GM19372 (cell line): ENCODE results near the gene MTFR1L.

Source experiments
- ATAC-seq: cut with Tn5 transposase; IDR thresholded peaks from one replicate; pipeline ENCODE4 v1.9.1; 2021; ENCODE audit warnings: mild to moderate bottlenecking, low read depth, moderate library complexity; ENCODE audit not compliant: unreplicated experiment

The MTFR1L gene

DNA sequence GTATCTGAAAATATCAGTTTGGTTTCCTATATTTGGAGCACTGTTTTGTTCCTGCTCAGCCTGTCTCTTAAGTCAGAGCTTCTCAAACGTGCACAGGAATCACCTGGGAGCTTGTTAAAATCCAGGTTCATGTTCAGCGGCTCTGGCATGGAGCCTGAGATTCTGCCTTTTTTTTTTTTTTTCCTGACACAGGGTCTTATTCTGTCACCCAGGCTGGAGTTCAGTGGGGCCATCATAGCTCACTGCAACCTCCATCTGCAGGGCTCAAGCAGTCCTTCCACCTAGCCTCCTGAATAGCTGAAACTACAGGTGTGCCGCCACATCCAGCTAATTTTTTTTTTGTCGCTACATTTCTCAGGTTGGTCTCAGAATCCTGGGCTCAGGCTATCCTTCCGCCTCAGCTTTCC lies 32.0 kb upstream of the MTFR1L start:
- ATAC-seq: no peak

- no peak for ATAC-seq
Observed at GRCh38 chr1:25790472-25790871, 29.3 kb upstream of the MTFR1L start.

DNA sequence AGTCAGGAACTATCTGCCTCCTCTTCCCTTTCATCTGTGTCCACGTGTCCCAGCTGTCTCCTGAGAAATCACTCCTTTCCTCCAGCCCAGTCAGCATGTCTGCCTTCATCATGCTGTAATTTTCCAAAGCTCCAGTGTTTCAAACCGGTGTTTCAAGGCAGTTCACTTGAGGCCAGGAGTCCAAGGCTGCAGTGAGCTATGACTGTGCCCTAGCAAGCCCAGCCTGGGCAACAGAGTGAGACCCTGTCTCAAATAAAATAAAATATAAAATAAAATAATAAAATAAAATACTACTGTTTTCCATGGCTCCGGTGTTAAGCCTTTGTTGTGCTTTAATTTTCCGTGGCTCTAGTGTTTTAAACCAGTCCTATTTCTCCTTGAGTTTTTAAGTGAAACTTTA lies 27.6 kb upstream of the MTFR1L start:
- ATAC-seq: no peak

DNA sequence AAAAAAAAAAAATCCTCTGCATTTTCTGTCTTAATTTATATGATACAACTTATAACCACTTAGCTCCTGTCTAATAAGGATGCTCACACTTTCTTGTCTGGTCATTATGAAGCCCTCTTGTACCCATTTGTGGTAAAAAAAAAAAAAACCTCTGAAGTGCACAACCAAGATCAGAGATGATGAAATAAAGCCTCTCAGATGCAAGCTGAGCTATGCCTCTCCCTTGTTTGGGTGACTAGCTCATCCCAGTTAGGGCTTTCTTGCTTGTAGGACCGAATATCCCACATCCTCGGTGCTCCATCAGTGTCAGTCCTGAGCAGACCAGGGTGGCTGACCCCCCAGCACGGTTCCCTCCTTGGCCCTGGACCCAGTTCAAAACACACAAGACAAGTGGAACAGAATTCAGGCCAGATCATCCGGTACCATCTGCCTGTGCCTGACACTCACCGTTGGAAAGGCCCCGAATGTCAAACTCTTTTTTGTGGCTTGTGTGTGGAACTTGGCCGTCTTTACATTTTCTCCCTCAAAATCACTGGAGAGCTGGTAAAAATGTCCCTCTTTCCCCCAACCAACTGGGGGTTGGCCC lies 26.1 kb upstream of the MTFR1L start:
- no peak for ATAC-seq

- ATAC-seq: no peak
Observed at GRCh38 chr1:25794325-25794724, 25.4 kb upstream of the MTFR1L start.

- ATAC-seq: no peak
Observed at GRCh38 chr1:25795211-25795610, 24.5 kb upstream of the MTFR1L start.

- ATAC-seq: no peak
Observed at GRCh38 chr1:25795946-25796810, 23.6 kb upstream of the MTFR1L start.

DNA sequence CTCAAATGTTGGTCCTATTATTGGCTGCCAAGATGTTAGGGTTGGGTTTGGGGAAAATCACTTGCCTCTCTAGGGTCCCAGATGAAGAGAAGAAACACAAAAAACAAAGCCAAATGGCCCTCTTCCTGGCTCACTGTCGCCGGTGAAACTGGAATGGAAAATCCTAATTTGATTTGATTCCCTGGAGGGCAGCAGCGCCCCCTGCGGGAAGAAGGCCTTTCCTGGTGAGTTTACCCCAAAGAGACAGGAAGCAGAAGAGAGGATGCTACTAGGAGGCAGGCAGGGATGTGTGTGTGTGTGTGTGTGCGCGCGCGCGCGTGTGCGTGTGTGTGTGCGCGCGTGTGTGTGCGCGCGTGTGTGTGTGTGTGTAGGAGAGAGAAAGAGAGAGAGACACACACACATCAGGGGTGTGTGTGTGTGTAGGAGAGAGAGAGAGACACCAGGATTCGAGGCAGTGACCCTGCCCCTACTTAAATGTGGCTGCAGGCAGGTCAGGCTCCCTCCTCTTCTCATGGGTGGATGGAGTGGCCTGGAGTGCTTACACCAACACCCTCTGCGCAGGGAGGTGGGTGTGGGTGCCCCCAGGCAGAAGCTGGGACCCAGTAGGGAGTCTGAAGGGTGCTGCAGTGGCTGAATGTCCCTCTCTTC lies 22.8 kb upstream of the MTFR1L start:
- ATAC-seq: no peak

DNA sequence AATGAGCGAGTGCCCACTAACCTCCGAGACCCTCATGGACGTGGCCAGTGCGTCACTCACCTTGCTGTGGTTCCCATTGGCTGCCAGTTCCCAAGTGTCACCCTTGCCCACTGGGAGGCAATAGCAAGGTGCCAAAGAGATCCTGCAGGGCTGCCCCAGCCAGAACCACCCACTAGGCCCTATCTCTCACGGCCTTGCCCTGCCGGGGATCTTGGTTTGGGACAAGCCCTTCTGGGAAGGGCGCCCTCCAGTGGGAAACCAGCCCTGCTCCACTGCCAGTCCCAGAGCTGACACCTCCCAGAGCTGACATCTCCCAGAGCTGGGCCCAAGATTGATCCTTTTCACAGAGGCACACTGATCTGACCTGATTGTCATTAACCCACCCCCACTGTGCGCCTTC lies 21.8 kb upstream of the MTFR1L start:
- ATAC-seq: no peak

DNA sequence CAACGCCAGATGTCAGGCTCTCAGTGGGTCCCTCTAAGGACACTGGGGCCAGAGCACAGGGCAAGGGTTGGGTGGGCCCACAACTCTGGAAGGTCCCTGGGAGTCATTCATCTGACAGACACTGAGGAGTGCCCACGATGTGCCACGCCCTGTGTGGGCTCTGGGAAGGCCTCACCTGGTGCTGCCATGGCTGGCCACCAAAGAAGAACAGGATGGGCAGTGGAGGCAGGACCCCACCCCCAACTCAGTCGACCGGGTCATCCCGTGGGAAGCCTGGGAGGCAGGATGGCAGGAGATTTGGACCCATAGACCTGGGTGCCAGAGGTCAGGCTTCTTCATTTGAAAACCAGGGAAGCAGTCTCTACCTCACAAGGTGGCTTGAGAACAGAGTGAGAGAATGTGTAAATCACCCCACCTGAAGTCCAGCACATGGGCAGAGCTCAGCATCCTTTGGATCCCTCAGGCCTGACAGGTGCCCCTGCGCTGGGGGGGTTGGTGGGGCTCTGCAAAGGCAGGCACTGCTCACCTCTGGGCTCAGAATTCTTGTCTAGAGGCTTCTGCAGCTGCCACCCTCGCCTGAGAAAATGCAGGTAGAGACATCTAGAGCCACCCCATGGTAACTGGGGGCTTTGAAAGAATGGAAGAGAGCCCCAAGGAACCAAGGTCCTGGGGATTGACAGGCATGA lies 20.9 kb upstream of the MTFR1L start:
- ATAC-seq: no peak

DNA sequence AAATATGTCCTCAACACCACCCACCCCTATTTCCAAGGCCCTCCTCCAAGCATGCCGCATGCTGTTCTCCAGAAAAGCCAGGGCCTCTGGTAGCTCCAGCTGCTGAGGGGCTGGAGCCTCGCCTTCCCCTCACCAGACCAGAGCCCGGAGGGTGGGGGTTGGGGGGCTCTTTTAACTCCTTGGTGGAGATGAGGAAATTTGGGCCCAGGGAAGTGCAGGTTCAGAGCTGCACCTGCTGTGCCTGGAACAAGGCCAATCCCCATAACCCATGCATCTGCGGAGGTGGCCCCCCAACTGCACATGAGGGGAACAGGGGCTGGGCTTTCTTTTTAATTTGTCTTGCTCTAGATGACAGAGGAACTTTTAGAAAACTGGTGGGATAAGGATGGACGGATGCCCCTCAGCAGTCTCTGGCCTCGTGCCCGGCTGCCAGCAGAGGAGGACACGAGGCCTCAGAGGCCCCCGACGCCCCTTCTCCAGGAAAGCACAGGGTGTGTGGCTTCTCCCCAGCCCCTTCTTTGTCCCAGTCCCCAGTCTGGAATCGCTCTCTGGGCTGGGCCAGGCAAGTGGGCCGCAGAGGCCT lies 20.3 kb upstream of the MTFR1L start:
- no peak for ATAC-seq

DNA sequence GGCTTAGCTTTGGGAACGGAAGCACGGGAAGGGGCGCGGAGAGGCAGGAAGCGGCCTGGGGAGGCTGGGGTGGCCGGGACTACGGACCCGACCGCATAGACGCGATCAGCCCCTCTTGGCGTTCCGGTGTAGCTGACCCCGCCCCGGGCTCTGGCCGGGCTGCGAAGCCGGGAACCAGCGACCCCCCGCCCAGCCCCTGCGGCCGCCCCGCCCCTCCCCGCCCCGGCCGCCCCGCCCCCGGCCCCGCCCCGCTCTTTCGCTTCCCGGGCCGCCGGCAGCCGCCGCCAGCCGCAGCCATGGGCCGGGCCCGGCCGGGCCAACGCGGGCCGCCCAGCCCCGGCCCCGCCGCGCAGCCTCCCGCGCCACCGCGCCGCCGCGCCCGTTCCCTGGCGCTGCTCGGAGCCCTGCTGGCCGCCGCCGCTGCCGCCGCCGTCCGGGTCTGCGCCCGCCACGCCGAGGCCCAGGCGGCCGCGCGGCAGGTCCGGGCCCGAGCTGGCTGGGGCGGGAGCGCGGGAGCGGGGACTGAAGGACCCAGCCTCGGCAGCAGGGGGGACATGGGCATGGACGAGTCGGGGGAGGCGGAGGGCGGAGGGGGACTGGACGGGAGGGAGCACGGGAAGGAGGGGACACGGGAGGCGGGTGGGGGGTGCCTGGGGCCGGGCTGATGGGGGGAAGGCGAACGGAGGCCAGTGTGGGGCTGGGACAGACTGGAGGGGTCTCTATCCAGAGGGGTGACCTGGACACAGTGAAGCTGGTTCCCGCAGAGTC lies 19.6 kb upstream of the MTFR1L start, which contains the start of gene SELENON:
TSS of gene SELENON (plus strand) at position 259 of the 768 bp plus-strand sequence. CDS start at position 297, 38 bp downstream.
- ATAC-seq: no peak

GRCh38 chr1:25800703-25801377 lies 18.9 kb upstream of the MTFR1L start:
- no peak for ATAC-seq

GRCh38 chr1:25802915-25803314 lies 16.8 kb upstream of the MTFR1L start:
- ATAC-seq: no peak

GRCh38 chr1:25803368-25803767 lies 16.4 kb upstream of the MTFR1L start:
- ATAC-seq: no peak

DNA sequence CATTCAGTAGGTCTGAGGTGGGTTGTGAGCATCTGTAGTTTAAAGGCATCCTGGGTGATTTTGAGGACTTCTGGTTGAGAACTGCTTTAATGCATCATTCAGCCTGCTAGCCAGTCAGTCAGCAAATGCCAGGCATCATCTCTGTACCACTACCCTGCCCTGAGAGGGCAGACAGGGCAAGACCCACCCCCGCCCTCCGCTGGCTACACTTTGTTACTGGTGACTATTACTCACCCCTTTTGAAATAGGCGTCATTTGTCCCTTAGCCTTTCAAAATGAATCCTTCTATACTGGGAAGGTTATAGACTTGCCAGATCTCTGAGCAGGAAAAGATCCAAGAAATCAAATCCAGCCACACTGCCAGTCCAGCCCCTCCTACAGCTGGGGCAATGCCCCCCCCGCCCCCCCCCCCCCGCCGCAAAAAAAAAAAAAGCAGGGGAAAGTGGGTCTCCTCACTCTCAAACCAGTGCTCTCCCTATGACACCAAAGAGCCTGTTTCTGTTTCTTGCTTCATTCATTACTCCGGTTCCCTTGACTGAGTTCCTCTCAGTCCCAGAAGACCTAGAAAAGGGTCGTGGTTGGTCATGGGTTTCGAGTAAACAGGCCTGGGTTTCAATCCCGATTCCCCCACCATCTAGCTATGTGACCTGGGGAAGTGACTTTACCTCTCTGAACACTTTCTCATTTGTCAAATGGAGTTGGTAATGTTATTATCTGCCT lies 15.3 kb upstream of the MTFR1L start:
- ATAC-seq: no peak

GRCh38 chr1:25804964-25805862 lies 14.5 kb upstream of the MTFR1L start:
- no peak for ATAC-seq

DNA sequence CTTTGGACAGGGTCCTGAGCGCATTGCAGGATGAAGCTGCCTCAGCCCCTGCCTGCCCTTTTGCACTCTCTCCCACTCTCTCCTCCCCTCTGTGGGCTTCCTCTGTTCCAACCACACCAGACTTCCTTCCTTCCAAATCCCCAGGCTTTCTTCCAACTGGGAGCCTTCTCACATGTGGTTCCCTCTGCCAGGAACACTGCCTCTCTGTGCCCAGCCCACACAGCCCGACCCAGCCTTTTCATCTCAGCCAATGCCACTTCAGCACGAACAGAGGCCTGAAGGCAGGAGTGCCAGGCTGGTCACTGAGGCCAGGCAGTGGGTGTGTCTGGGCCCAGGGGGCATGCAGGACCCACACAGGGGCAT lies 13.9 kb upstream of the MTFR1L start:
- ATAC-seq: no peak
